NCI-H82 treated with DMSO at 0.1 percent for 48 hours (cell line): ENCODE measurements around the gene PREP.

Source experiments
- DNase-seq: peaks from one replicate; lab custom pipeline; 2025; ENCODE audit not compliant: unreplicated experiment; lab: John Stamatoyannopoulos, UW

The PREP gene

DNA sequence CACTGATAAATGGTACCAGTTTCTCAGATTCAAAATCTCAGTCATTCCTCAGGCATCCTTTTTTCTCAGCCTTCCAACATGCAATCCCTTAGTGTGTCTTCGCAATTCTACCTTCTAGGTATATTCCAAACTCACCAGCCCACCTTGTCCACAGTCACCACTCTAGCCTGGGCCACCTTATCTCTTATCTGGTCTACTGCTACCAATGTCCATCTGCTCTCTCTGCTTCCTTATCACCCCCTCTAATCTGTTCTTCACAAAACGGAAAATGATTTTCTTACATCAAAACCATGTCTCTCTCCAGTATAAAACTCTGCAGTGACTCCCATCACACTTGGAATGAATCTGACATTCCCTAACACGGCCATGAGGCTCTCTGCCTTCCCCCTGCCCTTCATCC, 91.9 kb downstream of the PREP start:
- DNase-seq, result no peak

DNA sequence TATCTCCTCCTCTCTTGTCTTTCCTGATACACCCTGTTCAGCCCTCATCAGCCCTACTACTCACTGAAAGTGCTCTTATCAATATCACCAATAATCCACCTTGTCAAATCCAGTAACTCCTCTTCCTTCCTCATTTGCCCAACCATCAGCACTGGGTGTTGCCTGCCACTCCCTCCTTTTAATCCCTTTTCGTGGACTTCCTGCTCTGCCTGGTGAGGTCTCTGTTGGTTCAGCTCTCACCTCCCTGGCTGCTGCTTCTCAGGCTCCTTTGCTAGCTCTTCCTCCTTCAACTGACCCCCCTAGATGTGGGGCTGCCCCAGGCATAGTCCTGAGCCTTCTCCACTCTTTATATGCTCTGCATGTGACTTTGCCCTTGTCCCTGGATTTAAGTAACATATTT, 92.5 kb downstream of the PREP start:
- DNase-seq, result no peak

DNA sequence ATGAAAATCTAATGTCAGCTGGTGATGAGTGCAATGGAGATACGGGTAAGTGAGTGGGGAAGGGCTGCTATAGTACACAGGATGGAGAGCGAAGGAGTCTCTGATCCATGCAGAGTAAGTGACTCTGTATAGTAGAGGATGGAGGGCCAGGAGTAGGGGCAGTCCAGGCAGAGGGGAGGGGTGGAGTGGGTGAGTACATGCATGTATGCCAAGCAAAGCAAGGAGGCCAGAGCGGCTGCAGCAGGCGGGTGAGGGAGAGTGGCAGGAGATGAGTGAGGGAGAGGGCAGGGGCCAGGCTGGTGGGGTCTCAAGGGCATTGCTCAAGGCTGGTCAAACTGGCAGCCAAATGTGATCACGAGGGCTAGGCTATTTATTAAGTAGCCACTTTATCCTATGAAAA, 94.0 kb downstream of the PREP start:
- DNase-seq, result no peak

DNA sequence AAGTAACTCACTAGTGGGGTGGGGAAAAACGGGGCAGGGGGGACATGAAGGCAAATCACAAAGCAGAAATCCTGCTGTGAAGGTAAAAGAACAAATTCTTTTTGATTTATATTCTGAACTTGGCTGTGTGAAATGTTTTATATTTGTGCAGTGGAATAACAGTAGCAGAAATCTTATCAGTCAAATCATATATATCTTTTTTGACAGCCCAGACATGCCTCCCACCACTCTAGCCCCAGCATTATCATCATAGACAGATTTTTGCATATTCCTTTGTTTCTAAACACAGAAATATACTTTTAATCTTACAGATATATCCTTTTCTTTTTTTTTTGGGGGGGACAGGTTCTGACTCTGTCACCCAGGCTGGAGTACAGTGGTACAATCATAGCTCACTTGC, 97.4 kb downstream of the PREP start:
- no peak for DNase-seq

DNA sequence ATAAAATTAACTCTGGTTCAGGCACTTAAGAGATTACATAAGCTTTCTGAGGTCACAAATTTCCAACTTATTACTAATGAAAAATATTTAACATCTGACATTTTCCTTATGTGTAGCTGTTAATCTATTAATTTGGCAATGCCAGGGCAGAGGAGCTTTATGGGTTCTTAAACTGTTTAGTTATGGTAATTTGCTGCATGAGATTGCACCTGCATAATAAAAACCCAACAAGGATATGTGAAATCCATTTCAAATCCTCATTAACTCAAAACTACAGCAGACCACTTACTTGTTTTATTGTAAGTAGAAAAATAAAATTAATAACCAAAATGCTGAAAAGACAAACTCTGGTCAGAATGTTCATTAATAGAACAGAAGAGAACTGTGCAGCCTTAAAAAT, 98.1 kb downstream of the PREP start:
- no peak for DNase-seq

DNA sequence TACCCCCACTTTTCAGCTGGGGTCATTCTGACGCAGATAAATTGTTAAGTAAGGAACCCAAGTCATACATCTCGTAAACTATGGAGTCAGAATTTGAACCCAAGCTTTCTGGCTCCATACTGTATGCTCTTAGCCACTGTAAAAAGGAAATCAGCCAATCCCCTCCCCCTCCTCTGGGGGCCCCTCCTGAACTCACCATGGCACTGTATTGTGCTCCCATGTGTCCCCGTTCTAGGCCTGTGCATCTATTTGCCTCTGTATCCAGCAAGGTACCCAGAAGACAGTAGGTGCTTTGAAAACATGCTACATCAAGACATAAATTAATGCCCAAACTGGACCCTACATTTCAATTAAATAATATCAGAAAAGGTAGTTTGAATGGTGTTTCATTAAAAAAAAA, 98.5 kb downstream of the PREP start:
- no peak for DNase-seq

DNA sequence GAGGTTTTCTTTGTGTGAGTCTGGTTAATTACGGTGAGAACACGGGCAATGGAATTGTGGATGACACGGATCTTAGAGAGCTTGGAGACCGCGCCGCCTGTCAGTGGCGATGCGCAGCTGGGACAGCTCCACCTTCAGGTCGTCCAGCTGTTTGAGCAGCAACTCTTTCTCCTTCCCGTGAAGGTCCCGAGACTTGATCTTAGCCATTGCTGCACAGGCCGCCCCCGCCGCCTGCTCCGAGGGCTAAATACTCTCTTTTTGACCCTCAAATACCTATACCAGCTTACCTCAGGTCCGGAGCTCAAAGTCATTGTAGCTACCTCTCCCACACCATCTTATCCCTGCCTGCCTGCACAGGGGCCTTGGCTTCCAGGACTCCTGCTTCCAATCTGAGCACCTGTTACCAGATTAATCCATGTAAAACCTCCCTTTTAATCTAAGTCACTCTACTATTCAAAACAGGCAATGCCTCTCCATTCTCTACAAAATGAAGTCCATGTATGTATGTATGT, 100.2 kb downstream of the PREP start:
- no peak for DNase-seq

DNA sequence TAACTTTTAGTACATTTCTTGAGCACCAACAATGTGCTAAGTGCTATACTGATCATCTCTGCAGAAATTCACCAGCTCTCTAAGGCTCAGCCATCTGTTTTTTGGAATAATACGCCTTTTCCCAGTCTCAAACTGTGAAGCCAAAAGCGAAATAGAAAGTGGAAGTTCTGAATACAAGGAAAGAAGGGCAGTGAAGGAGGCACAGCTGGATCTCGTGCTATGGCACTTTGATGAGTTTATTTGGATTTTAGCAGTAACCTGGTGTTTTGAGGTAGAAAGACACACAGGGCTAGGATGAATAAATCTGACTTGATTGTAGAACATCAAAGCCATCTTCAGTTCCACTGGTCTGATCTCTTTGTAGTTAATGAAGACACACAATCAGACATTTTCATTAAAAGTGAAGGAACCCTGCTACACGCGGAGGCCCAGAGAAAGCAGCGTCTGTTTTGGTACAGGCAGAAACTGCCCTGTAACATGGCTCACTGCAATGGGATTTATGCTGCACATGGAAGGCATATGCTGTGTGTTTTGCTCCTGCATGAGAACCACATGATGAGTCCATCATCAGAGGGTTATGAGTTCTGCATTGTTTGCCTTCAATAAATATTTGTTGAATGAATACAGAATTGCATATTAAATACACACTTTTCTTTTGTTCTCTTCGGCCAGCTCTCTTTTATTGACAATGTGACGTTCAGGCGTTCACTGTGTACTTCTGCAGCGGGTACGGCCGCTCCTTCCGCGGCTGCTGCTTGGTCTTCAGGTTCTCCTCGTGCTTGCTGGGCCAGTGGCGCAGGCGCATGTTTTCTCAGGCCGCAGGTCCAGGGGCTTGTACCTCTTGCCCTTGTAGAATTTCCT, 100.9 kb downstream of the PREP start:
- no peak for DNase-seq

DNA sequence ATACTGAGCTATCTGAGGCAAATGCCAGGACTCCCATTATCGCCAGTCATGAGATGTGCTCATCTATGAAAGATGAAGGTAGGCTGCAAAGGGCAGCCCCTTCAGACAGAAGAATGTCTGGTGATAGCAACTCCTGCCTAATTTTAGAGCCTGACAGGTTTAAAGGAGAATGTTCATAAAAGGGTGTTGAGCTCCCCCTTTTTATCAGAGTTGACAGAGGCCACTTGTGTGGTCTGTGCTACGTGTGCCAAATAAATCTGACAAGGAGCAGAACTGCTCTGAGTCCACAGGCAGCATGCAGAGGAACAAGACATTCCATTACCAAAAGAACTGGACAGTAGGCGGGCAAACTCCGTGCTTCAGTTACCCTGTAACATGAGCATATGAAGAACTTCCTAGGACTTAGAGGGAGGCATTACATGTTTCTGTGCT, 101.8 kb downstream of the PREP start:
- no peak for DNase-seq

DNA sequence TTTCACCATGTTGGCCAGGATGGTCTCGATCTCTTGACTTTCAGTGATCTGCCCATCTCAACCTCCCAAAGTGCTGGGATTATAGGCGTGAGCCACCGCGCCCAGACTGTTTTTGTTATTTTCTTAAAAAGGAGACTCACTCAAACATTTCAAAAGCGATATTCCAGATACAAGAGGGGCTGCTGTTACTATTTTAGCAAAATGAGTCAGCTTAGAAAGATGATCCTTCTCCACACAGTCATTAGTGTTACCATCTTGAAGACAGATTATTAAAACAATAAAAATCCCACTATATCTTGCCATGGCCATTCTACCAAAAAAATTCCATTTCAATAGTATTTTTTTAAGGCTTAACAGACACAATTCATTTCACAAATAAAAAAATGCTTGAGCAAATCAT, 102.8 kb downstream of the PREP start:
- DNase-seq, result no peak

DNA sequence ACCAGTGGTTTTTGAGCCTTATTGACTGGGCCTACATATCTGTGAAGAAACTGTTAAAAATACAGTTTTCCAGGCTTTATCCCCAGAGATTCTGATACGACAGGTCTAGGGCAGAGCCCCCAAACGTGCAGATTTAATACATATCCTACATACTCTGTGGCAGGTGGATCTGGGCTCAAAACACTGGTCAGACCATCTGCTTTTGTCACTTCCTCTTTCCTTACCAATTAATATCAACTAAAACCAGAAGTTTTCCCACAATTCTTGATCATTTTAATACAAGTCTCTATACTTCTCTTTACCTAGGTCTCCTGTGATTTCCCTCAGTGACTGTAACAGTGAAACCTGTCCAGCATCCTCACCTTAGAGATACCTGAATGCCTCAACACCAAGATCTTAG, 108.8 kb downstream of the PREP start:
- DNase-seq, result no peak

DNA sequence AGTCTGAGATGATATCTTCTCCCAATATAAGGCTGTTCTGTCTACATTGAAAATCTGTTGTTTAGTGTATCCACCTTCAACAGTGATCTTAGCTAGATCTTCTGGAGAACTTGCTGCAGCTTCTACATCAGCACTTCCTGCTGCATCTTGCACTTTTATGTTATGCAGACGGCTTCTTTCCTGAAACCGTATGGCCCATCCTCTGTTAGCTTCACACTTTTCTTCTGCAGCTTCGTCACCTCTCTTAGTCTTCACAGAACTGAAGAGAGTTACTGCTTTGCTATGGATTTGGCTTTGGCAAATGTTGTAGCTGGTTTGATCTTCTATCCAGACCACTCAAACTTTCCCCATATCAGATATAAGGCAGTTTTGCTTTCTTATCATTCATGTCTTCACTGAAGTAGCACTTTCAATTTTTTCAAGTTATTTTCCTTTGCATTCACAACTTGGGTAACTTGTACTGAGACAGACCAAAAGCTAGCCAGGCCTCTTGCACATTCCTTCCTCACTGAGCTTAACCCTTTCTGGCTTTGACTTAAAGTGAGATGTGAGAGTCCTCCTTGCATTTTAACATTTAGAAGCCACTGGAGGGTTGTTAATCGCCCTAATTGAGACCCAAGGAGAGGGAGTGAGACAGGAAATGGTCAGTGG, 110.1 kb downstream of the PREP start:
- no peak for DNase-seq

DNA sequence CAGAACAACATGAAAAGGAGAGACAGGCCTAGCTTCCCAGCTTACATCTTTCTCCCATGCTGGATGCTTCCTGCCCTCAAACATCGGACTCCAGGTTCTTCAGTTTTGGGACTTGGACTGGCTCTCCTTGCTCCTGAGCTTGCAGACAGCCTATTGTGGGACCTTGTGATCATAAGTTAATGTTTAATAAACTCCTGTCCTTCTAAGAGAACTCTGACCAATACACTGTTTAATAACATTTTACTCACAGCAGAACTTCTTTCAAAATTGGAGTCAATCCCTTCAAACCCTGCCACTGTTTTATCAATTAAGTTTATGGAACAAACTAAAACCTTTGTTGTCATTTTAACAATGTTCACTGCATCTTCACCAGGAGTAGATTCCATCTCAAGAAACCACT, 111.4 kb downstream of the PREP start:
- no peak for DNase-seq

DNA sequence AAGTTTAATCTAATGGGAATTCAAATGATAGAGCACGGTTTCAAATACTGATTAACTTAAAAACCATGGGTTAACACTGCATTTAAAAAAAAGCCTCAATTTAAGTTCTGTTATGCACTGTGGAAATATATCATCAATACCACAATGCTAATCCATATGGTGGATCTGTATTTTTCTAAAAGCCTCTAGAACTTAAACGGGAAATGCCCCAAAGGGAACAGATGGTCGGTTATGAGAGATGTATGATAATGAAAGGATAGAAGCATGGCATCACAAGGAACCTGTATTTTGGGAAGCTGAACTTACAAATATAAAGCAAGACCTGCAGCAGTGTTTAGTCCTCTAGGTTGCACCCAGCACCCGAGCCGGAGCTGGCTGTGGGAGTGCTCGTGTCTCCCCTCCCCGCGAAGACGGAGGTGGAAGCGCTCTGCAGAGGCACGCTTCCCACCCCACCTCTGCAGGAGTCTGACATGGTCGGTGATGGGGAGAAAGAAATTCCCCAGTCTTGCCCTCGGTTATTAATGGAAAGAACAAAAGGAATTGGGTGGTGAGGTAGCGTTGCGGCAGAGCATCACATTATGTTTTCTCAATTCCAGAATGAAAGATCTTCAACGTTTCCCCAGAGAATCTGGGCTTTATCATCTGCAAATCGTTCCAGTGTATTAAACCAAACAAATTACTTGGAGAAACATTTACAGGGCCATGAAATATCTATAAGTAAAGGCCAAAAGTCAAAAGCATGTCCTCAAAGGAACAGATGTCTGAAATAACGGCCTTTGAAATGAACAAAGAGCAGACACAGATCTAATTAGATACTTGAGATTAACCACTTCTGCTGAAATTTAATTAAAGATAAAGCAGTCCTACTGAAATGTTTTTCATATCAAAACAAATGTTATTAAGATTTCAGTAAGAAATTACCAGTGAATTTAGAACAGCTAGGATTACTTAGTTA, 120.0 kb downstream of the PREP start:
- peak; percentile 26 for DNase-seq

DNA sequence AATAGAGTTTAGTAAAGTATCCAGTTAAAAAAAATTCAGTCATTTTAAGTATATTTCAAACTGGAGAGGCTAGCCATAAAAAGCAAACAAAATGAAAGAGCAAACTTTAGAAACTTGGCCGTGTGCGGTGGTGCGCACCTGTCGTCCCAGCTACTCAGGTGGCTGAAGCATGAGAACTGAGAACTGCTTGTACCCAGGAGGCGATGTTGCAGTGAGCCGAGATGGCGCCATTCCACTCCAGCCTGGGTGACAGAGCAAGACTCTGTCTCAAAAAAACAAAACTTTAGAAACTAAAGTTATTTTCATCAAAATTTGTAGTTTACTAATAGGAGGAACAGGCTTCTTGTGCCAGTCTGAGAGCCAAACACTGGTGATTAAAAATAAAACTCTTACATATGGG, 122.8 kb downstream of the PREP start:
- no peak for DNase-seq

DNA sequence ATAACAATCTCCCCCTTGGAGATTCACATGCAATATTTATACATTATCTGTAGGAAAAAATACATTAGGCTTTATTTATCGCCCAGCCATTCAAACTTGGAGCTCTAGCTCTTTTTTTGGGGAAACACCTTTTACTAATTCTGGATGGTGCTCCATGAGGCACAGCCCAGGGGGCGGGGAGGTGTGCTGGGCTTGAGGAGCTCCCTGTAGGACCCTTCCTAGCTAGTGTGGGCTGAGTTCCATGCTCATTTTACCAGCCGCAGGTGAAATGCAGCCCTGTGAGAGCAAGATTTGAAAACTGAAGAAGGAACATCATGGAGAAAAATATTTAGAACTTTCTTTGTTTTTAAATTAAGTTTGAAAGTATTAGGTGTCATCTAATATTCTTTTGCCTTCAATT, 123.4 kb downstream of the PREP start:
- no peak for DNase-seq

DNA sequence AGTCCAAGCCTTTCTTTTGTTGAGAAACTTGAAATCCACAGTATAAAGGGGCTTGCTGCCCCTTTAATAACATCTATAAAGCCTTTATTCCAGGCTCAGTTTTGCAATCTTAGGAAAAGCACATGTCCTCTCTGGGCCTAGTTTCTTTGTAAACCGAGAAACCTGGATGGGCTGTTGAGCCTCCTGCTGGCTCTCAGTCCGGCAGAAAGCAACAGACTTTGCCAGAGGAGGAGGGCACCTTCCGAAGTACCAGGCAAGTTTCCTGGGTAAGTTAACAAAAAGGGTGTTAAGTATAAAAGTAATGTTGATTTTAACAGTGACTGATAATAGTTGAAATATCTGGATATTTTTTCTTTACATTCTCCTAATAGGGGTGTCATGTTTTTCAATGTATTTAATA, 124.1 kb downstream of the PREP start:
- DNase-seq, result no peak

DNA sequence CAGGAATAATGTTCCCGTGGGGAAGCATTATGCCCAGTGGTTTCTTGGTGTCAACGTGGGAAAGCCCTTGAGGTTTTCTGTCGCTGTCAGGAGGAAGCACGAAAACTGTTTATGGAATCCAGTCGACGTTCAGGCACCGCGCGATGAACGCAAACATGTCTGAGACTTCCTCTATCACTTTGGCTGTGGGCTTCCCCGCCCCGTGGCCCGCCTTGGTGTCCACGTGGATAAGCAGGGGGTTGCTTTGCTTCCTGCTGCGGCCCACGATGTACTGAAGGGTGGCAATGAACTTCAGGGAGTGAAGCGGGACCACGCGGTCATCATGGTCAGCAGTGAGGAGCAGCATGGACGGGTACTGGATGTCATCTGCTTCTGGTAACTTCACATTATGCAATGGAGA, 124.8 kb downstream of the PREP start:
- no peak for DNase-seq

DNA sequence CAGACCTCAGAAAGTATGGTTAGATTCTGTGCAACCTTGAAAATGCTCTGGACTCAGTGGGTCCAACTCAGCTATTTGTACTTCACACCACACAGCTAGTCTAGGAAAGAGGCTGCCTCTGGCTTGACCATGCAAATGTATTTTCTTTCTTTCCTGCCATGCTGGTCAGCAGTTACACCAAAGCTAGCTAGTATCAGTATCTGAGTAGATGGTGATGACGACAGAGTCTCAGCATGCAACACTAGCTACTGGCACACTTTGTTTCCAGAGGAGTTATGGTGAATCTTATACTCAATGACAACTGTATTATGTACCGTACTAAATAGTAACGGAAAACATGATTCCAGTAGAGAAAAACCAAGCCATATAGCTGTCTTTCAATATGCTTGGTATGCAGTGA, 126.5 kb downstream of the PREP start:
- no peak for DNase-seq

DNA sequence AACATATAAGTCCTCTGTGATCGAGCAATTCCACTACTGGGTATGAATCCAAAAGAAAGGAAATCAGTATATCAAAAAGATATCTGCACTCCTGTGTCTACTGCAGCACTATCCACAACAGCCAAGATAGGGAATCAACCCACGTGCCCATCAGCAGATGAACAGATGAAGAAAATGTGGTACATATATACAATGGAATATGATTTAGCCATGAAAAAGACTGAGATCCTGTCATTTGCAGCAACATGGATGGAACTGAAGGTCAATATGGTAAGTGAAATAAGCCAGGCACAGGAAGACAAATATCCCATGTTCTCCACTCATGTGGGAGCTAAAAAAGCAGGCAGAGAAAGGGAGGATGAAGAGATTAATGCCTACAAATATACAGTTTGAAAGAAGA, 127.3 kb downstream of the PREP start:
- DNase-seq, result no peak

DNA sequence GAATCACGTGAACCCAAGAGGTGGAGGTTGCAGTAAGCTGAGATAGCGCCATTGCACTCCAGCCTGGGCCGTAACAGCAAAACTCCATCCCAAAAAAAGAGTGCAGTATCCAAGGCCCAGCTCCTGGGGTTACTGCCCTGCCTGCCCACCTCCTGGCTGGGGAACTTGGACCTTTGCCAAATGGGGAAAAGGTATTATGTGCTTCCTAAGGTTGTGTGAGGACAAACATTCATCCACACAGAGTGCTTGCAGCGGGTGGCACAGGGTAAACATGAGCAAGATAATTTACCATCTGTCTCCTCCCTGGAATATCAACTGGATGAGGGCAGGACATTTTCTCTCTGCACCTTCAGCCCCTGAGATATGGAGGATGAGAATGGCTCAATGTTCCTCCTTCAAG, 128.2 kb downstream of the PREP start:
- no peak for DNase-seq
